ENCODE results near the gene LPCAT1. TPM values are rescaled to one million over a fixed set of nuclear protein-coding genes. Genes with fewer than 3 reads are reported as not detected.

Gene LPCAT1
- total RNA-seq, 1 experiment from 2014 or later, result 75.0 TPM

- DNase-seq (ENCODE audit: low read depth, low spot score), result no peak
- CTCF ChIA-PET, result no interaction called here
- ATAC-seq, result no peak
- Histone ChIP-seq H3K4me2 (ENCODE audit: low read length) (no peak overlapping the region), H3K36me3 (ENCODE audit: control insufficient read depth in 1 of 2, insufficient read depth in 2 of 2, low read length in 2 of 2) (no peaks in the 10 kb centered on the region), H3K27me3 (ENCODE audit: insufficient read depth, low read length) (no peaks in the 10 kb centered on the region), H3K9me3 (ENCODE audit: control insufficient read depth in 1 of 2, insufficient read depth in 1 of 2, low read depth in 1 of 2, low read length in 2 of 2) (no peaks in the 10 kb centered on the region), H3K9ac (ENCODE audit: low read length) (no peak overlapping the region), H4K20me1 (ENCODE audit: insufficient read depth) (no peaks in the 10 kb centered on the region), H3K4me1 (ENCODE audit: control insufficient read depth in 1 of 2, insufficient read depth in 2 of 2, low read length in 2 of 2) (peaks cover 0 to 6% of the 10 kb centered on the region in 2 experiments; a peak in 2 of 4 replicates), H3K9me2 (ENCODE audit: insufficient read depth) (no peaks in the 10 kb centered on the region), H2AFZ (ENCODE audit: low read depth, low read length, poor library complexity, severe bottlenecking) (no peak overlapping the region), H3K79me2 (ENCODE audit: insufficient read depth, low read length) (no peaks in the 10 kb centered on the region), H3K4me3 (replicated peaks in 1 of 2; ENCODE audit: low read depth in 1 of 2, low read length in 2 of 2) (no peak overlapping the region), H3K27ac (ENCODE audit: low read depth, low read length) (no peak overlapping the region)
- TF ChIP-seq FOSL1 (IDR thresholded peaks at IDR 0.05; ENCODE audit: low read depth) (no peak), POLR2A (IDR thresholded peaks at IDR 0.05; ENCODE audit: borderline replicate concordance, extremely low read depth, insufficient read depth, insufficient read length) (no peak), EZH2 (IDR thresholded peaks at IDR 0.05) (no peak), RAD21 (IDR thresholded peaks at IDR 0.05; ENCODE audit: low read depth) (no peak), TCF7L2 (IDR thresholded peaks at IDR 0.05; ENCODE audit: borderline replicate concordance, extremely low read depth, insufficient read depth, insufficient read length) (no peak), JUND (IDR thresholded peaks at IDR 0.05) (no peak), ZFX (IDR thresholded peaks at IDR 0.05) (no peak), POLR2AphosphoS5 (IDR thresholded peaks at IDR 0.05; ENCODE audit: low read depth, low read length) (no peak), ZBTB33 (IDR thresholded peaks at IDR 0.05; ENCODE audit: extremely low read depth, insufficient replicate concordance, low read length) (no peak), ELF1 (IDR thresholded peaks at IDR 0.05; ENCODE audit: borderline replicate concordance, low read depth) (no peak), SIN3A (IDR thresholded peaks at IDR 0.05; ENCODE audit: low read depth) (no peak)
- TF ChIP-seq, protein P1, sequence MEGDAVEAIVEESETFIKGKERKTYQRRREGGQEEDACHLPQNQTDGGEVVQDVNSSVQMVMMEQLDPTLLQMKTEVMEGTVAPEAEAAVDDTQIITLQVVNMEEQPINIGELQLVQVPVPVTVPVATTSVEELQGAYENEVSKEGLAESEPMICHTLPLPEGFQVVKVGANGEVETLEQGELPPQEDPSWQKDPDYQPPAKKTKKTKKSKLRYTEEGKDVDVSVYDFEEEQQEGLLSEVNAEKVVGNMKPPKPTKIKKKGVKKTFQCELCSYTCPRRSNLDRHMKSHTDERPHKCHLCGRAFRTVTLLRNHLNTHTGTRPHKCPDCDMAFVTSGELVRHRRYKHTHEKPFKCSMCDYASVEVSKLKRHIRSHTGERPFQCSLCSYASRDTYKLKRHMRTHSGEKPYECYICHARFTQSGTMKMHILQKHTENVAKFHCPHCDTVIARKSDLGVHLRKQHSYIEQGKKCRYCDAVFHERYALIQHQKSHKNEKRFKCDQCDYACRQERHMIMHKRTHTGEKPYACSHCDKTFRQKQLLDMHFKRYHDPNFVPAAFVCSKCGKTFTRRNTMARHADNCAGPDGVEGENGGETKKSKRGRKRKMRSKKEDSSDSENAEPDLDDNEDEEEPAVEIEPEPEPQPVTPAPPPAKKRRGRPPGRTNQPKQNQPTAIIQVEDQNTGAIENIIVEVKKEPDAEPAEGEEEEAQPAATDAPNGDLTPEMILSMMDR (IDR thresholded peaks at IDR 0.05 in 2 of 3, conservative IDR thresholded peaks at IDR 0.05 in 1 of 3; ENCODE audit: borderline replicate concordance in 1 of 3, insufficient read depth in 1 of 3, low read depth in 2 of 3, low read length in 2 of 3), result no peak
- TF ChIP-seq, protein P2, sequence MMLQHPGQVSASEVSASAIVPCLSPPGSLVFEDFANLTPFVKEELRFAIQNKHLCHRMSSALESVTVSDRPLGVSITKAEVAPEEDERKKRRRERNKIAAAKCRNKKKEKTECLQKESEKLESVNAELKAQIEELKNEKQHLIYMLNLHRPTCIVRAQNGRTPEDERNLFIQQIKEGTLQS (IDR thresholded peaks at IDR 0.05), result no peak
- BruUV-seq (replicated peaks), result no TSS peak
- intact Hi-C loops (cut with micrococcal nuclease), result no loop called here
- POLR2A ChIA-PET, result no interaction called here
- RAD21 ChIA-PET (ENCODE audit: low non-redundant PET in 1 of 2, low total read pairs in 2 of 2, uncharacterized antibody in 2 of 2, unreplicated experiment in 2 of 2), result no interaction called here
Measured at GRCh38 chr5:1546556-1546955, 22.8 kb upstream of the LPCAT1 start.

Data from HCT116 (cell line).